Endothelial cell of umbilical vein (primary cell): Measurements from ENCODE around the gene PXYLP1. TPM values are rescaled to one million over a fixed set of nuclear protein-coding genes. Genes with fewer than 3 reads are reported as not detected.

Experiments
- BruUV-seq: library from RNA; stranded (reverse); fragments of 400-500 nt; replicated peaks from 2 replicates; lab custom pipeline; 2021; lab: Mats Ljungman, UMichigan
- CTCF ChIA-PET: fragments of 300-600, 350-600 bp; sonication (Branson Sonifier 250); formaldehyde crosslinking; loops from one replicate; lab custom pipeline; 2021; ENCODE audit warnings: antibody characterized with exemption, inconsistent platforms; lab: Charles Lee
- POLR2A ChIA-PET: fragments of 300-600, 350-600 bp; sonication (Branson Sonifier 250); formaldehyde crosslinking; loops from one replicate; lab custom pipeline; 2021; ENCODE audit warnings: antibody characterized with exemption, inconsistent platforms; lab: Charles Lee
- DNase-seq: peaks from one replicate; pipeline ENCODE4 v3.0.0-alpha.2; 2011; ENCODE audit warnings: low read depth, low spot score
- FAIRE-seq: peaks from 2 replicates; lab custom pipeline; 2011; peaks lifted over from hg19 to GRCh38; lab: Jason Lieb, UNC
- H2AFZ ChIP-seq: 2 replicates; pipeline ENCODE4 v1.6.0; 2012; ENCODE audit warnings: low read depth, low read length, control low read depth, inconsistent platforms
- H3K27ac ChIP-seq: 2 replicates; pipeline ENCODE4 v1.5.1; 2011; ENCODE audit warnings: low read depth, mild to moderate bottlenecking, control low read depth, low read length, moderate library complexity; ENCODE audit not compliant: insufficient read depth
- H3K27me3 ChIP-seq, 2 experiments: 2 replicates each; pipeline versions ENCODE4 v1.6.0 to v1.6.1; 2011; ENCODE audit warnings: low read length in 2 of 2, mixed read lengths in 1 of 2; ENCODE audit not compliant: control insufficient read depth in 2 of 2, insufficient read depth in 2 of 2
- H3K36me3 ChIP-seq, 2 experiments: 2 replicates in 1 of 2; 3 replicates in 1 of 2; pipeline ENCODE4 v1.5.1; 2011; ENCODE audit warnings: low read length in 2 of 2, mild to moderate bottlenecking in 1 of 2, moderate library complexity in 1 of 2; ENCODE audit not compliant: control insufficient read depth in 2 of 2, insufficient read depth in 2 of 2; ENCODE audit errors: extremely low read depth in 1 of 2
- H3K4me1 ChIP-seq: 3 replicates; pipeline ENCODE4 v1.5.1; 2011; ENCODE audit warnings: mild to moderate bottlenecking, low read length; ENCODE audit not compliant: control insufficient read depth, insufficient read depth; ENCODE audit errors: extremely low read depth
- H3K4me2 ChIP-seq: 2 replicates; pipeline ENCODE4 v1.6.1; 2011; ENCODE audit warnings: low read length, control low read depth, mixed read lengths; ENCODE audit not compliant: insufficient read depth
- H3K4me3 ChIP-seq, 3 experiments: fragments of 200-600 bp in 1 of 3; sonication (generic), shearing (Covaris generic) in 1 of 3; replicated peaks in 1 of 3; 2 replicates each; pipeline ENCODE4 v1.5.1; 2011 to 2016; ENCODE audit warnings: control low read depth in 3 of 3, low read length in 3 of 3, mild to moderate bottlenecking in 2 of 3, inconsistent platforms in 1 of 3, low read depth in 1 of 3, moderate library complexity in 1 of 3; ENCODE audit not compliant: insufficient read depth in 1 of 3
- H3K79me2 ChIP-seq: 2 replicates; pipeline ENCODE4 v1.6.0; 2012; ENCODE audit warnings: low read length, inconsistent platforms; ENCODE audit not compliant: control insufficient read depth, insufficient read depth
- H3K9ac ChIP-seq: replicated peaks from 2 replicates; pipeline ENCODE3; 2011; ENCODE audit warnings: low read length, control low read depth; ENCODE audit not compliant: insufficient read depth; ENCODE audit errors: extremely low read depth
- H3K9me1 ChIP-seq: replicated peaks from 3 replicates; pipeline ENCODE4 v1.6.0; 2011; ENCODE audit warnings: mild to moderate bottlenecking, low read length; ENCODE audit not compliant: control insufficient read depth, insufficient read depth; ENCODE audit errors: extremely low read depth
- H3K9me3 ChIP-seq: replicated peaks from 2 replicates; pipeline ENCODE4 v1.5.1; 2012; ENCODE audit warnings: low read length, inconsistent platforms; ENCODE audit not compliant: control insufficient read depth, insufficient read depth
- H4K20me1 ChIP-seq: replicated peaks from 2 replicates; pipeline ENCODE3; 2011; ENCODE audit warnings: mild to moderate bottlenecking, low read length; ENCODE audit not compliant: control insufficient read depth, insufficient read depth; ENCODE audit errors: extremely low read depth
- EZH2 ChIP-seq: IDR thresholded peaks from 2 replicates; pipeline ENCODE4 v1.6.1; 2012; ENCODE audit warnings: borderline replicate concordance, low read depth, mild to moderate bottlenecking, moderate library complexity, low read length, inconsistent platforms; ENCODE audit not compliant: severe bottlenecking
- FOS ChIP-seq: IDR thresholded peaks from 2 replicates; pipeline ENCODE4 v1.6.1; 2011; ENCODE audit warnings: mild to moderate bottlenecking, low read length, moderate library complexity, borderline replicate concordance; ENCODE audit not compliant: insufficient read depth
- GATA2 ChIP-seq: IDR thresholded peaks from 2 replicates; pipeline ENCODE4 v1.7.0; 2011; ENCODE audit warnings: low read depth, mild to moderate bottlenecking, moderate library complexity, mixed read lengths, low read length; ENCODE audit not compliant: insufficient read length, insufficient read depth
- JUN ChIP-seq: IDR thresholded peaks from 2 replicates; pipeline ENCODE4 v1.6.1; 2011; ENCODE audit warnings: borderline replicate concordance, low read depth; ENCODE audit not compliant: insufficient read length, insufficient read depth
- MYC ChIP-seq: IDR thresholded peaks from one replicate; pipeline ENCODE4 v1.6.1; 2011; ENCODE audit warnings: mild to moderate bottlenecking, low read depth, low read length
- POLR2A ChIP-seq: IDR thresholded peaks from 2 replicates; pipeline ENCODE4 v1.6.1; 2012; ENCODE audit warnings: low read depth, mild to moderate bottlenecking, control low read depth, low read length
- POLR2AphosphoS5 ChIP-seq: IDR thresholded peaks from 2 replicates; pipeline ENCODE4 v1.6.1; 2012; ENCODE audit warnings: low read depth, mild to moderate bottlenecking, control low read depth, low read length, moderate library complexity; ENCODE audit not compliant: insufficient read depth
- dilution Hi-C: fragments of 300-500 bp; cut with MboI; formaldehyde crosslinking; loops from one replicate; pipeline ENCODE4 v1.15.0; 2019; ENCODE audit warnings: low sequenced_read_pairs; ENCODE audit not compliant: extremely low pct_ligation_motif_present
- intact Hi-C: fragments of 100-400 bp; cut with micrococcal nuclease; formaldehyde crosslinking; loops from one replicate; pipeline ENCODE4 v1.10.0; 2022
- polyA plus RNA-seq, 4 experiments: library from polyadenylated mRNA; depleted of rRNA in 3 of 4; stranded (reverse) in 3 of 4; unstranded in 1 of 4; fragments of >200 nt; gene quantifications; 2 replicates each; pipeline versions ENCODE4 v1.2.1 to v1.2.3, GENCODE V29; 2011 to 2012; ENCODE audit warnings: missing spikeins in 1 of 4
- total RNA-seq: library from RNA; stranded (reverse); gene quantifications from 2 replicates; pipeline ENCODE4 v1.2.3, GENCODE V29; 2021
- TF ChIP-seq, protein P1 (sequence below), 2 donors: IDR thresholded peaks; 1 replicate in 1 of 2; 2 replicates in 1 of 2; pipeline ENCODE4 v1.5.1; 2011; ENCODE audit warnings: low read length in 2 of 2, mild to moderate bottlenecking in 2 of 2, moderate library complexity in 2 of 2, control low read depth in 1 of 2, inconsistent platforms in 1 of 2, low read depth in 1 of 2; ENCODE audit not compliant: insufficient read depth in 1 of 2; ENCODE audit errors: extremely low read depth in 1 of 2
- TF ChIP-seq, protein P2 (sequence below): IDR thresholded peaks from 2 replicates; pipeline ENCODE4 v1.6.1; 2011; ENCODE audit not compliant: insufficient read depth, insufficient read length

Gene PXYLP1
- total and polyA plus RNA-seq, 2 donors (not counting 3 experiments of a cell fraction or from before 2014, with no cell fraction given) = 0.84 to 1.7 TPM

DNA sequence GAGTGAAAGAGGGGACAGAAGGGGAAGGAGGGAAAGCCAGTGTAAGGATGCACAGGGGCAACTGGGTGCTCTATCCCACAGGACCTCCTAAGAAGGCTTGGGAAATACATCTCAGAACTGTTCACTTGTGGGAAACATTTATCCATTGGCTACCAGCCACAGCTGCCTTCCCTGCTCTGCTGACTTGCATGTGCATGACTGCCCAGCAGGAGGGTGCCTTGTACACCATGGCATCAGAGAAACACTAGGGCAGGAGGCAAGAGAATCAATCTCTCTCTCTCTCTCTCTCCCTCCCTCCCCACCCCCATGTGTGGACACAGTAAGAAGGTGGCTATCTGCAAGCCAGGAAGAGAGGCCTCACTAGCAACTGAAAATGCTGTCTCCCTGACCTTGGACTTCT, 73.8 kb downstream of the PXYLP1 start:
- H3K4me2 ChIP-seq = no peak overlapping the region
- no peaks in the 10 kb centered on the region for H3K79me2 ChIP-seq
- FAIRE-seq (no peak), DNase-seq (peak; percentile 27)
- H3K4me3 ChIP-seq = no peak overlapping the region
- intact Hi-C loops = loop anchor here (10.0 kb wide), 1 partner anchor 339 kb away; no protein-coding TSS in a partner anchor
- H3K27ac ChIP-seq = no peak overlapping the region
- BruUV-seq = no TSS peak
- H2AFZ ChIP-seq = no peak overlapping the region
- H3K9ac ChIP-seq = no peak overlapping the region
- no peaks in the 10 kb centered on the region for H3K9me3 ChIP-seq
- no peaks in the 10 kb centered on the region for H4K20me1 ChIP-seq
- CTCF ChIA-PET = interaction anchor here (0.7 to 10.4 kb wide), 14 partner anchors 10 to 256 kb away, joined by 3 to 351 read pairs (median 5); partner anchors contain the start of gene PXYLP1
- dilution Hi-C loops = no loop called here
- peaks cover 0 to 6% of the 10 kb centered on the region in 2 experiments for H3K27me3 ChIP-seq
- POLR2A ChIA-PET = no interaction called here
- H3K4me1 ChIP-seq = no peaks in the 10 kb centered on the region
- no peak for TF ChIP-seq POLR2A
- TF ChIP-seq, protein P1, sequence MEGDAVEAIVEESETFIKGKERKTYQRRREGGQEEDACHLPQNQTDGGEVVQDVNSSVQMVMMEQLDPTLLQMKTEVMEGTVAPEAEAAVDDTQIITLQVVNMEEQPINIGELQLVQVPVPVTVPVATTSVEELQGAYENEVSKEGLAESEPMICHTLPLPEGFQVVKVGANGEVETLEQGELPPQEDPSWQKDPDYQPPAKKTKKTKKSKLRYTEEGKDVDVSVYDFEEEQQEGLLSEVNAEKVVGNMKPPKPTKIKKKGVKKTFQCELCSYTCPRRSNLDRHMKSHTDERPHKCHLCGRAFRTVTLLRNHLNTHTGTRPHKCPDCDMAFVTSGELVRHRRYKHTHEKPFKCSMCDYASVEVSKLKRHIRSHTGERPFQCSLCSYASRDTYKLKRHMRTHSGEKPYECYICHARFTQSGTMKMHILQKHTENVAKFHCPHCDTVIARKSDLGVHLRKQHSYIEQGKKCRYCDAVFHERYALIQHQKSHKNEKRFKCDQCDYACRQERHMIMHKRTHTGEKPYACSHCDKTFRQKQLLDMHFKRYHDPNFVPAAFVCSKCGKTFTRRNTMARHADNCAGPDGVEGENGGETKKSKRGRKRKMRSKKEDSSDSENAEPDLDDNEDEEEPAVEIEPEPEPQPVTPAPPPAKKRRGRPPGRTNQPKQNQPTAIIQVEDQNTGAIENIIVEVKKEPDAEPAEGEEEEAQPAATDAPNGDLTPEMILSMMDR (IDR thresholded peaks at IDR 0.05; ENCODE audit: extremely low read depth in 1 of 2, insufficient read depth in 1 of 2, low read depth in 1 of 2, low read length in 2 of 2) = peak; percentile 4 to 24
- TF ChIP-seq MYC = no peak
- TF ChIP-seq POLR2AphosphoS5 = no peak
- no peaks in the 10 kb centered on the region for H3K9me1 ChIP-seq
- no peaks in the 10 kb centered on the region for H3K36me3 ChIP-seq

DNA sequence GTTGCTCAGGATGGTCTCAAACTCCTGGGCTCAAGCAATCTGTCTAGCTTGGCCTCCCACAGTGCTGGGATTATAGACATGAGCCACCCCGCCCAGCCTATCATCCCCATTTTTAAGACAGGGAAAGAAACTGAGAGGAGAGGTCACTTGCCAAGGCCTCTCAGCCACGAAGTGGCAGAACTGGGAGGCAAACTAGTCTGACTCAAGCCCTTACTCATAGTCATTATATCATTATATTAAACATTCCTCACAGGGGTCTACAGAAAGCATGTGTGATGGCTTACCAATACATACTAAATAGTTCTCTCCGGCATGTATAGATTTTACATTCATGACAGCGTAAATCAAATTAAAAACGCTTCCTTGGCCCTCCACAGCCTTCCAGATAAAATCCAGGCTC, 74.7 kb downstream of the PXYLP1 start:
- Histone ChIP-seq H3K4me1 (peaks cover 3% of the 10 kb centered on the region), H3K36me3 (no peaks in the 10 kb centered on the region), H3K9me3 (no peaks in the 10 kb centered on the region), H2AFZ (no peak overlapping the region), H4K20me1 (no peaks in the 10 kb centered on the region), H3K9me1 (no peaks in the 10 kb centered on the region), H3K4me3 (no peak overlapping the region), H3K27ac (no peak overlapping the region), H3K79me2 (no peaks in the 10 kb centered on the region), H3K27me3 (peaks cover 0 to 6% of the 10 kb centered on the region in 2 experiments), H3K4me2 (no peak overlapping the region), H3K9ac (no peak overlapping the region)
- TF ChIP-seq JUN = no peak
- TF ChIP-seq MYC = no peak
- no peak for TF ChIP-seq FOS
- TF ChIP-seq GATA2 = no peak
- no peak for TF ChIP-seq POLR2AphosphoS5
- TF ChIP-seq, protein P1 (IDR thresholded peaks at IDR 0.05; ENCODE audit: extremely low read depth in 1 of 2, insufficient read depth in 1 of 2, low read depth in 1 of 2, low read length in 2 of 2) = no peak
- TF ChIP-seq EZH2 = no peak
- TF ChIP-seq POLR2A = no peak
- TF ChIP-seq, protein P2, sequence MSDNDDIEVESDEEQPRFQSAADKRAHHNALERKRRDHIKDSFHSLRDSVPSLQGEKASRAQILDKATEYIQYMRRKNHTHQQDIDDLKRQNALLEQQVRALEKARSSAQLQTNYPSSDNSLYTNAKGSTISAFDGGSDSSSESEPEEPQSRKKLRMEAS = no peak
- DNase-seq (no peak), FAIRE-seq (no peak)
- ChIA-PET CTCF (interaction anchor here (1.3 to 10.4 kb wide), 5 partner anchors 55 to 150 kb away, joined by 3 to 351 read pairs (median 6); no protein-coding TSS in a partner anchor), POLR2A (interaction anchor here (0.6 kb wide), 1 partner anchor 344 kb away, joined by 5 read pairs; no protein-coding TSS in a partner anchor)
- dilution Hi-C loops (no loop called here), intact Hi-C loops (loop anchor here (10.0 kb wide), 1 partner anchor 339 kb away; no protein-coding TSS in a partner anchor)
- BruUV-seq = no TSS peak
